Stimulated activated CD8-positive, alpha-beta memory T cell treated with anti-CD3 and anti-CD28 coated beads, Interleukin-15, amount 100 ng/mL, for 24 hours (primary cell): ENCODE results near the gene ANP32A.

ENCODE experiments used
- DNase-seq: peaks from one replicate; pipeline ENCODE4 v3.0.0-alpha.2; 2020; ENCODE audit warnings: low read depth

The ANP32A gene

DNA sequence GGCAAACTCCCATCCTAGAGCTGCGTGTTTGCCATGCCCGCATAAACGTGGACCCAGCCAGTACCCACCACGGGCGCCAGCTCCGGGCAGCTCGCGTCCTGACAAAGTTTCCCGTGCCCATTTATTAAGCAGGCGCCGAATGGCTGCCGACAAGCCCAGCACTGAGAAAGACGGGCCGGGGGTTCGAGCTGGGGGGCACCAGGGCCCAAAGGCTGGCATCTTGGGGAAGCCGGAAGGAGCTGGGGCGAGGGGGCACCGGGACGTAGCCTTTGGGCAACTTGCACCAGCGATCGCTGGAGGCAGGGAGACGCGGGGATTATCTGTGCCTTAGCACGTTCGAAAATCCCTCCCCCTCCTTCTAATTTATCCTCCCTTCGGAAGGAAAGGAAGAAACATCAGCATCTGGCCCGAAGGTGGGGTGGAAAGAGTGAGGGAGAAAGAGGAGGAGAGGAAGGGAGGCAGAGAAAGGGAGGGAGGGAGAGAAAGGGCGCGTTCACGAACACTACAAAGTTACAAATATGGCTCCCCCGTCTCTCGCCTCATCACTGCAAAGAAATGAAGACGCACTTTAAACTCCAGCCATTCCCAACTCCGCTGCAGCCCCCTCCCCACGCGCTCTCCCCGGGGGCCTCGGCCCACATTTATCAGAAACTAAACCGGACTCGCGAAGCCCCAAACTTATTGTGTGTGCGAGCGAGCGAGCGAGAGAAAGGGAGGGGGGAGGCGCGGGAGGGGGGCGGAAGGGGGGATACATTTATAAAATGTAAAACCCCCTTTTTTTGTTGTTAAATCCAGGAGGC is 1.0 kb downstream of the ANP32A start:
- peak; percentile 27 for DNase-seq

DNA sequence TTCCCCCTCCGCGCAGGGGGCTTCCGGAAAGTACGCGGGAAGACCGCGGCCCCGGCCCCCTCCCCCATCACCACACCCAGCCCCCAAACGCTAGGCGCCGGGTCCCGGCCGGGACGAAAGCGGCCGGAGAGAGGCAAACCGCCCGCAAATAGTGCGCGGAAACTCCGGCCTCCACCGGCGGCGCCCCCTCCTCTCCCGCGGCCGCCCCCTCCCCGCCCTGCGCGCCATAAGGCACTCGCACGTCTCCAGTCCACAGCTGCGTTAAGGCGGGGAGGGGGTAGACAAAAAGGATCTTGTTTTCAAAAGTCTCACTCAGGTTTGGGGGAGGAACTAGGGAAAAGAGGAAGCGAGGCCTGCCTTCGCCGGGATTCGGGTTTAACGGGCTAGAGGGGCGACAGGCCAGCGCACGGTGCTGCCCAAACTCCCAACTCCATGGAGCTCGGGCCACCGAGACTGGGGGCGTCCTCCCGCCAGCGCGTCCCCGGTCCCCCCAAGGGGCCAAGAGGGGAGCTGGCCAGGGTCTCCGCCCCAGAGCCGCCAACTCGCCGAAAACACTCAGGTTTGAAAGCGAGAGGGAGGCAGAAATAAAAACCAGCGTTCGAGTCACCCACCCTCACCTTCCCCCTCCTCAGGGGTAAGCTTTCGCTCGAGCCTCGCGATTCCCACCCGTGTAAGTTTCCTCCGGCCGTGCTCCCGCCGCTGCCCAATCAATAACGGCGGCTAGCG is 1.8 kb downstream of the ANP32A start:
- DNase-seq: peak; percentile 10

DNA sequence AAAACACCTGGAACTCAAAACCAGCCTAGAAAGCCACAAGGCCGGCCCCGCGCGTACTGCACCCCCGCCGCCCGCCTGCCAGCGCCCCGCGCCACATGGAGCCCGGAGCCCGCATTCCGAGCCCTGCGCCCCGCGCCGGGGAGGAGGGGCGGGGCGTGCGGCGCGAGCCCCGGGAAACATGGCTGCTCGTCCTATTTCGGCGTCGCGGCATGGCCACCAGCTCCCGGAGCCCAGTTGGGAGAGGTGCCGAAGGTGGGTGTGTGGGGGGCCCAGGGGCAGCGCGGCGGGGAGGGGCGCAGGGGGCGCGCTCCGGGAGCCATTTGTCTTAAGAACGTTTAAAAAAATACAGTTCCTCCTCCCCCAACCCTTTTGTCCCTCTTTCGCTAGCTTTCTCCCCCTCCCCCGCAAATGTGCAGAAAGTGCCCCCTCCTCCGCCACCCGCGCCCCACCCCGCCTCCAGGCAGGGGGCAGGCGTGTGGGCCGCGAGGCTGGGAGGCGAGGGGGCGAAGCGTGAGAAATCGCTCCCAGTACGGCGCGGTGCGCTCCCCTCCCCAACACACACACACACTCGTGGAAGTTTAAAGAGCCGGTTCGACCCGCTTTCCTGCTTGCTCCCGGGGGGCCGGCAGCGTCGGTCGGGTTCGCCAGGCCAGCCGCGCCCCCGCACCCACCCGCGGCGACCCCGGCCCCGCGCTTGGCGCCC is 2.5 kb downstream of the ANP32A start:
- DNase-seq: peak; percentile 48

DNA sequence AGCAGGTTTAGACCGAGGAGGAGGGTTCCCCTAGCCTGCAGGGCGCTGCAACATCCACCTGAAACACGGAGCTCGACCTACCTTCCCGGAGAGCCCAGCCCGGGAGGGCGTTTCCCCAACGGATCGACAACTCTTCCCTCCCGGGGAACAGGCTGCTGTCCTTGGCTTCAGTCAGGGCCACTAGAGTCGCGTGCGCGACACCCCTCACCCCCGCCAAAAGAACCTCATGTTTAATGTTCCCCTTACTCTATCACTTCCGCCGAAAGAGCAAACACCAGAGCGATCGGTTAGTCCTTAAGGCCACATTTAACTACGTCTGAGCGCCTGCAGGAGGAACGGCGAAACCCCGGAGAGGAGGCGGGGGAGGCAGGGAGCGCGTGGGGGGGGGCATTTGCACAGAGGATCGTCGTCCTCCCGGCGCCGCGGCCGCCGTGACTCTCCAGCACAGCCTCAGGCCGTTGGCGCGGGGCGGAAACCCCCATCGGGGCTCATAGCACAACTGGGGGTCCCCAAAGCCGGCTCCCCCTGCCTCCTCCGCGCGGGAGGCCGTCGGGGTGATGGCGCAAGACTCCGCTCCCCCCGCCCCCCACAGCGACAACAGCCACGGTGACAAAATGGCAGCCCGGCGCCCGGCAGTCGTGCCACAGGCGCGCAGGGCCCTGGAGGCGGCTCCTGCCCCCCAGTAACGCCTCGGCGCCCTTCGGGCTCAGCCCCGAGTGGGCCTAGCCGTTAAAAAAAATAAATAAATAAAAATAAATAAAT is 3.2 kb downstream of the ANP32A start:
- DNase-seq: peak; percentile 40

DNA sequence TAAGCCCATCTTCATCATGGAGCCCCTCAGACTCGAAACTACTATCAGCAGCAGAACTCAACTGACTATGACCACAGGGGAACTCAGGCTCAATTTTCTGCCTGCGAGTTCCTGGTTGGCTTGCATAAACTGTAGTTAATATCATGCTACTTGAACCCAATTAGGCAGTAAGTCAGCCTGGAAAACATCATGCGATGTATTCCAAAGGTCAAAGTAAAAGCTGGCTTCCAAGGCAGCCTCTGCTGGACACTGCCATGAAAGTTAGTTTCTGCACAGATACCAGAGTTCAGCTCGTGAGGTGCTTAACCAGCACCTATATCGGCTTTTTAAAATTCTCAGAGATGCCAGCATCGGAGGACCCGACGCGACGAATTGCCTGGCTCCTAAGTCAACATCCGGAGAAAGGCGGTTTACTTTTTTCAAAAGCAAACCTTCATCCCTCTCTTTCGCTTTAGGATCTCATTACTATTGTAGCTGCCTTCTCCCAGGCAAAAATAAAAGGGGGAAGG is 3.8 kb downstream of the ANP32A start:
- no peak for DNase-seq

DNA sequence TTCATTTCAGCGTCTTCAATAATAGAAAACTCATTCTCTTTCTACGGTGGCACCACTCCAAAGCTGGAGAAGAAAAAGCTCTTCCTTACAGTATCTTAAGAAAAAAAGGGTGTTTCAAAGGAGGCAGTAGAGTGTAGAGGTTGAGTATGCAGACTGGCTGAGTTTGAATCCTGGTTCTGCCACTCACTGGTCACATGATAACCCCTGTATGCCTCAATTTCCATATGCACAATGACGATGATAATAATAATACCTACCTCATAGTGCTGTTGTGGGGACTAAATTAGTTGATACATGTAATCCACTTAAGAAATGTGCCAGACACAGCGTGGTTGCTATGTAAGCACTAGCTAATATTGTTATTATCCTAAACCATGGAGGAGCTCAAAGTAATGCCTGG is 4.5 kb downstream of the ANP32A start:
- DNase-seq: no peak

DNA sequence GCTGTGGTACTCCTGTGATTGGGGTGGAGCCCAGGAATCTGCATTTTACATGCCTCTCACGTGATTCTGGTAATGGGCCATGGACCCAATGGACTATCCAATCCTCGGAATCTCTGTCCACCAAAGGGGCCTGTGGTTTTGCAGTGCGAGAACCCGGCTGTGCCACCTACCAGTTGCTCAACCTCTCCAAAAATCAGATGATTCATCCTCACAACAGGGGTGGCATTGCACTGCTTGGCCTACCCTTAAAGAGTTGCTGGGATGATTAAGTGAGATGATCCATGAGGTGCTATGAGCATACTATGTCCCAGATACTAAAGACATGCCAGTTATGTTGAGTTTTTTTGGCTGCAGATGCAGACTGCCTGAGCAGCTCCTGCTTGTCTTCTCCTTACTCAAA is 5.1 kb downstream of the ANP32A start:
- no peak for DNase-seq

DNA sequence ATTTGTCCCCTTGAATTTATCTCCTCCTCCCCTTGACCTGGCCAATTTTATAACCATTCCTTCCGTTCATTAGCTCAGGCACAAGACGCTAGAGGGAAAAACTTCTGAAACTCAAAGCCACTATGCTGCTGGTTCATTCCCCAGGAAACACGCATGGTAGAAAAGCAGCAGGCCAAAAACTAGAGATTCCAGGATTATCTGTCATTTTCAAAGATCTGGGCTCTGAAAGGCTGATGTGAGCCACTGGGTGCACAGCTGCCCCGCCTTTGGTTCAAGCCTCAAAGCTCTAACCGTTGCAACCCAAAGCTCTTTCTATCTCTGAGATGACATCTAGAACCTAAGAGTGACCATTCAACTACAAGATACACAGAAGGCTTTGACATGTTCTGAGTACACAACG is 6.1 kb downstream of the ANP32A start:
- no peak for DNase-seq

DNA sequence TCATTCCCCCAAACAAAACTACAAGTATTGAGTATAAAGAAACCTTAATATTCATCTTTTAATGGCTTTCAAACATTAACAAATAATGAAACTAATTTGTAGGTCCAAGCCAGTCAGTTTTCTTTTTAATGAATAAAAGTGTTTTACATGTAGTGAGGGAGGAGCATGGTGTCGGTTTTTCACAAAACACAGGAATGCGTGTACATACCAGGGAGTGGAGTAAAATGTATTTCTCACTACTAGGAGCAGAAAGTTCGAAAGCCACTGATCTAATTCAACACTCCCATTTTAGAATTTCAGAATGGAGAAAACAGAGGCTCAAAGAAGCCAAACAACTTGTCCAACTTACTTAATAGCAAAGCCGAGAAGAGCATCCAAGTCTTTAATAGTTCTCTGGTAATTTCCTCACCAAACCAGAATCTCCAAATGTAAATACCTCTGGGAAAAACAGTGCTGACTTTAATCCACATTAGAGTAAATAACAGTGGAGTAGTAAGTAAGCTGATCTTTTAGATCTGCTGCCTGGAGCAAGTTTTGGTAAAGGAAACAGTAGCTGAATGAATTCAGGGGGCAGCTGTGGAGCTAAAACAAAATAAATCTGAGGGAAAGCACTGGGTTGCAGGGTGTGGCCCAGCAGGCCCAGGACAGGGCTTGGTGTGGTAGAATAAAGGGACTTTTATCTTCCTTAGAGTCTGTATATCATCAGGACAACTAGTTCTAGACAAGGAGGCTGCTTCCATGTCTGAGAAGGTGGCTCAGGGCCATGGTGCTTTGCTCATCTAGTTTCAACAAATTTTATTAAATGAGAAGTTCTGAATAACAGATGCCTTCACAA is 7.9 kb downstream of the ANP32A start:
- no peak for DNase-seq

DNA sequence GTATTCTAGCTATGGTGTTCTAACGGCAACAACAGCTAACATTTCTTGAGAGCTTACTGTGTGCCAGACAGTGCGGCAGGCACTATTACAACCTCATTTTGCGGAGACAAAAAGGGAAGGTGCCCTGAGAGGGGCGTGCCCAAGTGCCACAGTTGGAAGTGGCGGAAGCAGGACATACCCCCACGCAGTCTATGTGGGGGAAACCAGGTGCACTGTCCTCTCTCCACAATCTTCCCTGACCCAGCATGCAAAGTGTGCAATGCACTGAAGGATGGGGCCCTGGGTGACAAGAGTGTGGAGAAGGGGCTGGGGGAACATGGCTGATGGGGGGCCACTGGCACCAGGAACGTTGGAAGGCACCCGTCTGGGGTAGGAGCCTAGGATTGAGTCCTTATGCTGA is 8.6 kb downstream of the ANP32A start:
- DNase-seq: no peak

DNA sequence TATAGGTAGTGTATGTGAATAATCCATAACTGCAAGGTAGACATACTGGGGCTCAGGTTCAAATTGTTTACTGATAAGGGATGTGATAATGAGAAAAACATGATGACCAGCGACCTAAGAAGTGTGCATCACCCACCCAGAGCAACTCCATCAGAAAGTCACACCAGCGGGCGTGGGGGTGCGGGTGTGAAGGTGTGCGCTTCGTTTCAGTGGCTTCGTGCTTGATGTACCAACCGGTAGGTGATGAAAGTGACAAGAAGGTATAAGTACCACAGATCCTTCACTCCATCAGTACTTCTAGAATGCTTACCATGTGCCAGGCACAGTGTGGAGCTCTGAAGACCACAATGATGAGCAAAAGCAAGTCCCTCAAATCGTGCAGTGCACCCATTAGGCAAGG is 11.2 kb downstream of the ANP32A start:
- DNase-seq: no peak

DNA sequence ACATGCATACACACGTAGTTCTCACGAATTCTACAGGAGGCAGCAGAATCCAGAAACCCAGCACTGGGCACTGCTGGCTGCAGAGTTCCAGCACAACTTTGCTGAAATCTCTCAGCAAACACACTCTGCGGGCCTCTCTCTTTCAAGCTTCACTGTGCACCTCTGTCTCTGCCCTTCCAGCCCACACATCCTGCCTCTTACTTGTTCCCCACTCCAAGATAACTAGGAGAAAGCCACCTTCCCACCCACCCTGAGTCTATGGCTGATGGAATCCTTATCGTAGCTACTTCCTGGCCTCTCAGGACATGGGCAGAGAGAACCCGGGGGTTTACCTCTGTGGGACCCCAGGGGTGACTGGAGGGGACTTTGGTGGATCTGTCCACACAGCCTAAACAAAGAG is 11.9 kb downstream of the ANP32A start:
- no peak for DNase-seq

DNA sequence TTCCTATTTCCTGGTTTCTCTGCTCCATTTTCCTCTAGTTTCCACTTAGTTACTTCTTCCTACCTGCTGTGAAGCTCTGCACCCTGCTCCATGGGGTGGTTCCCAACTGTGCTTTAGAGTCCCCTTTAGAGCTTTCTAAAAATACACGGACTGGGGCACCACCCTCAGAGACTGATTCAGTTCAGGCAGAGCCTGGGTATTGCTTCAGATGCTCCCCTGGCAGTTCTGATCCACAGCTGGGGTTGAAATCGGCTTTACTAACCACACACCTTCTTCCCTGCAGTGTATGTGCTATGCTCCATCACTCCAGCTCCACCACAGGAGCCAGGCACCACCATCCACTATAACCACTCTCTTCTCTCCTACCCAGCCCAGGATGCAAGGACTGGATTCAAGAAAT is 12.6 kb downstream of the ANP32A start:
- no peak for DNase-seq

DNA sequence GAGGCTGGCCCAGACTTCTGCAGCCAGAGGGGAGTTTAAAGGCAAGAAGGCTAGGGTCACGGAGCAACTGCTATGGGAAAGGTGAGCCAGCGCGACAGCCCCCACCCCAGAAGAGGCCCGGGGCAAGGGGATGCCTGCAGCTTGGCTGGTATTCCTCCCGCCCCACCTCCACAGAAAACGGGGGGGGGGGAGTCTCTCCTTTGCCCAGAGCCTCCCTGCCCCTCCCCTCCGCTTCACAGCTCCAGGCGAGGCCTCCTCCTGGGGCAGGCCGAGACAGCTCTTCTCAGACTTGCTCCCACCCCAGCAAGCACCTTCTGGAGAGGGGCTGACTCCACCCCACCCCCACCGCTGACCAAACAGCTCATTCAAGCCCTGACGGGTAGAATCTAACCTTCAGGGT is 13.4 kb downstream of the ANP32A start:
- no peak for DNase-seq

DNA sequence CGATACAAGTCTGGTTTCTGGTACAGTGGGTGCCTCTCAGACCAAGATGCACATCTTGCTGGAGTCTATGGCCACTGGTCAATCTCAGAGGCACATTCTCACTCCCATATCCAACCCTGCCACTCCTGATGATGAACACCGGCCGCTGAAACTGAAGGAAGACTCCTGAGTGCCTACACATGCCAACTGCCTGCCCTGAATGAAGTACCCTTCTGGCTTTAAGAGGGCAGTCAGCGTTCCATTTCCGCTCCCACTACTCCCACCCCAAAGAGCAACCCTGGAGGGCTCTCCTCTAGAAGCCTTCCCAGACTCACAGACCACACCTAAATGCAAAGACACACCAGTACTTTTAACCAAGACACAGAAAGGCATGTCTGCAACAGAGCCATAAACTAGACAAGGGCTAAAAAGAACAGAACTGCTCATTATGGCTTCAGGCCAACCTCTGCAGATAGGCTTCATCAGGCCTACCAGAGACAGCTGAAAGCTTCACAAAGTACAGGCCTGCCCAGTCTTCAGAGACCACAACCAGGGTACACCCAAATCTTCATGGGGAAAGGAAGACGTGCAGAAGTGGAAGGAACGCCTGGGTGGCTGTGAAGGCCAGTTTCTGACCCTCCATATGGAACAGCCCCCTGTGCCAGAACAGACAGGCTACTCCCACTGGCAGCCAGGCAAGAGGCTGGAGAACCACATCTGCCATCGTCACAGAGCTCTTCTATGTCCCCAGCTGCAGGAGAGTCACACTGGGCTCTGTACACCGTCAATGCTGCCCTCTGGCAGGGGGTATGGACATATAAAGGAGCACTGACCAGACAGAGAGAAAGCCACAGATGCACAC is 14.3 kb downstream of the ANP32A start:
- DNase-seq: no peak

DNA sequence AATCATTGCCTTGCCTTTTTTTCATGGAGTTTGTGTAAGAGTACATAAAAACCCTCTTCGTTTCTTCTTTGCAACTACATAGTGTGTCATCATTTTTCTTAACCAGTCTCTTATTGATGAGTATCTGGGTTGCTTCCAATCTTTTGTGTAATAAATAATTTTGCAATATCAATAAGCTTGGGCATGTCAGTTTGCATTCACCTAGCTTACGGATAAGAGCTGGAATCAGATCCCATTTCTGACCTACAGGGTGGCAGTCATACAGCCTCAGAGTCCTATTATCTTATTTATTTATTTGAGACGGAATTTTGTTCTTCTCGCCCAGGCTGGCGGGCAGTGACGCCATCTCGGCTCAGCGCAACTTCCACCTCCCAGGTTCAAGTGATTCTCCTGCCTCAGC is 18.3 kb downstream of the ANP32A start:
- DNase-seq: no peak

DNA sequence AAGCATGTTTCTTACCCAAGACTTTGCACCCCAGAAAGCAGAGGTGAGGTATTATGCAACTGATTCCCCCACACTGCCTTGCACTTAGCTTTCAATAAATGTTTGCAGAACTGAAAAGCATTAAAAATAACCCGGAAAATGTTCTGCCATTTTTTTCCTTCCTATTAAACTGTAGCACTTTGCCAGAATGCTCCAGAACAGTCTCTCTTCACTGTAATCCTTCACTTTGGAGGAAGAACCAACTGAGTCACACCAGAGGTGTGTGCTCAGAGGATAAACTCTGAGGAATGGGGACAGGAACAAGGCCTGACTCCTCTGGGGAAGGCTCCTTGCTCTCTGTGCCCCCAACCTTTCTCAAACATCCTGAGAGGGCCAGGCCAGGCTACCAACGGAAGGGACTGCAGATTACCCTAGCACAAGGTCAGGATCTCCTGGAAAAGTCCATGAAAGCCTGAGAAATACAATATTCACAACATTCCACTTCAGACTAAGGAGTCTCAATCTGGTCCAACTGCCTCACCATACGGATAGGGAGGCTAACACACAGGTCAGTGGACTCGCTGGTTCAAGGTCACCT is 19.0 kb downstream of the ANP32A start:
- no peak for DNase-seq

DNA sequence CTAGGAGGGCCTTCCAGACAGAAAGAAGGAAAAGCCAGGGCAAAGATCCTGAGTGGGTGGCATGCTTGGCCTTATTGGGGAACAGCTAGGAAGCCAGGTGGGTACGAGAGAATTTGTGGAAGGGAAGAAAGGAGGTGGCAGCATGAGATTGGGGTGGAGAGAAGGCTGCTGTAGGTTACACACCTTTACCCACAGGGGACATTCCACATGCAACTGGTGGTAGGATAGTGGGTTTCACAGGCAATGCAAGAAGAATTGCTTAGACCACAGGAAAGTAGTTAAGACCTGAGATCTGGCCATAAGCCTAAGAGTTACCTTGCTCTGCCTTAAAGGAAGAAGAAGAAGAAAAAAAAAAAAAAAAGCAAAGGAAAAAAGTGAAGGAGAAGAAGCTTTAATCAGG is 19.8 kb downstream of the ANP32A start:
- DNase-seq: no peak

DNA sequence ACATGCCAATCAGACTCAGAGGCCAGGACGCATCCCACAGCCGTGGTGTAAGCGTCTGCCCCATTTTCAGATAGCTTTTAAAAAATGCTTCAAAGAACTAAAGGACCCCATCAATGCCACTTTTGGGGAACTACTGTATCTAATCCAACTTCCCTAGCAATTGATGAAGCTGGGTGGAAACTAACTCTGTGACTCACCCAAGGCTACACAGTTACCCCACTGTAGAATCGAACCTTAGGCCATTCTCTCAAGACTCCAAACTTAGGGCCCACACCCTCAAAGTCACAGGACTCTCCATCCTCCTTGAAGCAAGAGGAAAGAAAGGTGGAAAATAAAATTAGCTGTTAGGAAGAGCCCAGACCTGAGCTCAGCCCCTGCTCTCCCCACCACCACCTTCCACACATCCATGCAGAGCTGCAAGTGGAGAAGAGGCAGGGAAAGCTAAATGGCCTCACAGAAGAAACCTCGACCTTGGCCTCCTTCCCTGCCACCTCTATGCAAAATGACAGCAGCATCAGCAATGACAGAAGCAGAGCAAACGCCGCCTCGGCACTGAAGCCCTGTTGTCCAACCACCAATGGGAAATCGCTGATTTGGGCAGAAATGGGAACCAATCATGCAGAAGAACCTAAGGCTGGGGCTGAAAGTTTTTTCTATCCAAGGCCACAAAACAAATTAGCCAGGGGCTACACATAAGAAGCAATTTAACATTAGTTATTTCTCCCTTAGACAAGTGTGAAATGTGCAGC is 22.2 kb downstream of the ANP32A start:
- no peak for DNase-seq
